ENCODE data around the gene CCDC170. TPM values are rescaled to one million over a fixed set of nuclear protein-coding genes. Genes with fewer than 3 reads are reported as not detected.
"Not testable (repeated sequence)": the region's sequence is repeated elsewhere in the genome, so short reads cannot be mapped to it uniquely, and the experiment has no call there.

CCDC170 gene
- total RNA-seq, 6 experiments from 2014 or later, result 0.09 to 0.43 (median 0.30) TPM

- H3K9me3 Mint-ChIP-seq, result no peaks in the 10 kb centered on the region
- H3K36me3 Mint-ChIP-seq (ENCODE audit: low read depth), result peaks cover 16% of the 10 kb centered on the region
- H3K4me3 Mint-ChIP-seq, result peak overlapping the region; percentile 98
- H3K4me1 Mint-ChIP-seq (ENCODE audit: low read depth), result peaks cover 42% of the 10 kb centered on the region
- no peak for TF ChIP-seq CTCF (IDR thresholded peaks at IDR 0.05)
- no peak for DNase-seq
- H3K27ac Mint-ChIP-seq, result peak overlapping the region; percentile 88
- no peaks in the 10 kb centered on the region; the same call in none of the 2 replicates for H3K27me3 Mint-ChIP-seq (ENCODE audit: insufficient read depth)
Measured at GRCh38 chr6:151451417-151451949, 42.3 kb upstream of the CCDC170 start.

GRCh38 chr6:151451950-151452749 is 41.7 kb upstream of the CCDC170 start, which contains the start of gene RMND1:
Gene RMND1, minus strand, starts transcription at chr6:151452126. Its CDS starts 6,315 bp downstream, at chr6:151445811.
- Mint-ChIP-seq H3K4me1 (ENCODE audit: low read depth) (peaks cover 36% of the 10 kb centered on the region), H3K27ac (peak within 1 kb of the TSS; percentile 88)

GRCh38 chr6:151452750-151453427 is 40.9 kb upstream of the CCDC170 start:
- Mint-ChIP-seq H3K4me1 (ENCODE audit: low read depth) (peaks cover 31% of the 10 kb centered on the region), H3K27ac (peak overlapping the region; percentile 88), H3K4me3 (peak overlapping the region; percentile 98), H3K9me3 (no peaks in the 10 kb centered on the region), H3K36me3 (ENCODE audit: low read depth) (peaks cover 16% of the 10 kb centered on the region), H3K27me3 (ENCODE audit: insufficient read depth) (no peaks in the 10 kb centered on the region; the same call in none of the 2 replicates)
- DNase-seq, result peak; percentile 39
- no peak for TF ChIP-seq CTCF (IDR thresholded peaks at IDR 0.05)

More at GRCh38 chr6:151451950-151452749, 41.7 kb upstream of the CCDC170 start, which contains the start of gene RMND1:
- H3K27me3 Mint-ChIP-seq (ENCODE audit: insufficient read depth), result no peaks in the 10 kb centered on the region; the same call in none of the 2 replicates
- no peaks in the 10 kb centered on the region for H3K9me3 Mint-ChIP-seq
- H3K36me3 Mint-ChIP-seq (ENCODE audit: low read depth), result peaks cover 16% of the 10 kb centered on the region
- DNase-seq, result peak; percentile 100
- no peak for TF ChIP-seq CTCF (IDR thresholded peaks at IDR 0.05)
- H3K4me3 Mint-ChIP-seq, result peak within 1 kb of the TSS; percentile 98

- not testable (repeated sequence) for DNase-seq; H3K27ac Mint-ChIP-seq; H3K9me3 Mint-ChIP-seq; H3K27me3 Mint-ChIP-seq (ENCODE audit: insufficient read depth); H3K4me3 Mint-ChIP-seq; H3K36me3 Mint-ChIP-seq (ENCODE audit: low read depth)
- peaks cover 18% of the 10 kb centered on the region for H3K4me1 Mint-ChIP-seq (ENCODE audit: low read depth)
Measured at GRCh38 chr6:151455751-151456398, 37.9 kb upstream of the CCDC170 start.

- no peak for TF ChIP-seq CTCF (IDR thresholded peaks at IDR 0.05)
- Mint-ChIP-seq H3K27me3 (ENCODE audit: insufficient read depth) (no peaks in the 10 kb centered on the region), H3K4me3 (no peak overlapping the region), H3K9me3 (no peaks in the 10 kb centered on the region), H3K36me3 (ENCODE audit: low read depth) (0 out of 2 replicates have a peak, but pooled peaks cover 4% of the 10 kb centered on the region), H3K27ac (no peak overlapping the region), H3K4me1 (ENCODE audit: low read depth) (no peaks in the 10 kb centered on the region)
- no peak for DNase-seq
Measured at GRCh38 chr6:151461673-151462072, 32.1 kb upstream of the CCDC170 start.
